Measurements from ENCODE around the gene RNF141.

The RNF141 gene

DNA sequence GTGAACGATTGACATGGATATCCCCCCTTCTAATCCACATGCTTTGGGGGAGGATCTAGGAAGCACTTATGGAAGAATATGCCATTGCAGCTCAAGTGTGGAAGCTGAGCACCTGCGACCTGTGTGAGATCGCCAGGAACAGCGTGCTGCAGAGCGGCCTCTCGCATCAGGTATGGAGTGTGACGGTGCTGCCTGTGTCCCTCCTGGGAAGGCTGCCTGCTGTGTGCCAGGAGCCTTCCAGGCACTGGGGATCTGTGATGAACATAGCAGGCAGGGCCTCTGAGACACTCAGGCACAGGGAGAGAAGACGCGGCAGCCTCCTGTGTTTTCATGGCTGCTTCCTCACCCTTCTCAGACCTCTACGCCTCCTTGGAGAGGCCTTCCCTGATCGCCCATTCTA lies 36.5 kb downstream of the RNF141 start:
- TF ChIP-seq ZFX (IDR thresholded peaks at IDR 0.05; ENCODE audit: borderline replicate concordance) = no peak
- TF ChIP-seq, protein P1, sequence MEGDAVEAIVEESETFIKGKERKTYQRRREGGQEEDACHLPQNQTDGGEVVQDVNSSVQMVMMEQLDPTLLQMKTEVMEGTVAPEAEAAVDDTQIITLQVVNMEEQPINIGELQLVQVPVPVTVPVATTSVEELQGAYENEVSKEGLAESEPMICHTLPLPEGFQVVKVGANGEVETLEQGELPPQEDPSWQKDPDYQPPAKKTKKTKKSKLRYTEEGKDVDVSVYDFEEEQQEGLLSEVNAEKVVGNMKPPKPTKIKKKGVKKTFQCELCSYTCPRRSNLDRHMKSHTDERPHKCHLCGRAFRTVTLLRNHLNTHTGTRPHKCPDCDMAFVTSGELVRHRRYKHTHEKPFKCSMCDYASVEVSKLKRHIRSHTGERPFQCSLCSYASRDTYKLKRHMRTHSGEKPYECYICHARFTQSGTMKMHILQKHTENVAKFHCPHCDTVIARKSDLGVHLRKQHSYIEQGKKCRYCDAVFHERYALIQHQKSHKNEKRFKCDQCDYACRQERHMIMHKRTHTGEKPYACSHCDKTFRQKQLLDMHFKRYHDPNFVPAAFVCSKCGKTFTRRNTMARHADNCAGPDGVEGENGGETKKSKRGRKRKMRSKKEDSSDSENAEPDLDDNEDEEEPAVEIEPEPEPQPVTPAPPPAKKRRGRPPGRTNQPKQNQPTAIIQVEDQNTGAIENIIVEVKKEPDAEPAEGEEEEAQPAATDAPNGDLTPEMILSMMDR (IDR thresholded peaks at IDR 0.05) = no peak
- H3K27ac ChIP-seq = no peak overlapping the region

DNA sequence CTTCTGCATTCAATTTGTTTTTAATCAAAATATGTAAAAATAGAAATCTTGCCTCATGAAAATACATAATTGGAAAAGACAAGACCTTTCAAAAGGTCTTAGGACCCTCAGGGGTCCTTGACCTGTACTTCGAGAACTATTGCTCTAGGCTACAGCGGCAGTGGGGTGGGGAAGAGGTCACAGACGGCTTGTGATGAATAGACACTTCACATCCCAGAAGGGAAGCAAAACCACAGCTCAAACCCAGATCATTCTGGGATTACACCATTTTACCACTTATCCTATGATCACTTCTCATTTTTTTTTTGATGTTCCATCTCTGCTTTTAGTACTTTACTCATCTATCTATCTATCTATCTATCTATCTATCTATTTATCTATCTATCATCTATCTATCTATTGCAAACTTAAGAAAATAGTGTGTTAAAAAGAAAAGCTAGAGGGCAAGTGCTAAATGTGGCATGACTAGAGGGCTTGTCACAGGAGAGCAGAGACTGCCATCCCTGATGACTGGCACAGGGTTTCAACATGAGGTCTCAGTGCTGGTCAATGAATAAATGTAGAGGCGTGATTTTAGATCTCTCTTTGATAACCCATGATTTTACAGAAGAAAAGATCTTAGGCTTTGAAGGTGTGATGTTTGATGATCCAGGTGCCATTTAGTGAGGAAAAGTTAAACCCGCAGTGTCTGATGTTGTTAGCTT lies 37.1 kb downstream of the RNF141 start:
- TF ChIP-seq, protein P1 (IDR thresholded peaks at IDR 0.05) = no peak
- TF ChIP-seq ZFX (IDR thresholded peaks at IDR 0.05; ENCODE audit: borderline replicate concordance) = no peak
- no peak overlapping the region for H3K27ac ChIP-seq

DNA sequence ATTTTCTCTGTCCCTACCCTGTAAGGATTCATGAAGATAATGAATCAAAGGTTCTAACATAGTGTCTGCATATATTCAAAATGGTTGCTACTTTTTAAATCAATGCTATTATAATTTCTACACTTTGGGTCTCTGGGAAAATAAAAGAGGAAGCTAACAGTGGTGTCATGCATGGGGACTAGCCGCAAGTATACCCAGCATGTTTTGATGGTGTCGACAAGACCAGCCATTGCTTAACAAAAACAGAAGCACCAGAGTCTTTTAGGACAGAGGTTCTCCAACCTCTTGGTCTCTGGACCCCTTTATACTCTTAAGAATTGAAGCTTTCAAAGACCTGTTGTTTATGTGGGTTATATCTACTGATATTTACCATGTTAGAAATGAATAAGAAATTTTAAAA lies 37.8 kb downstream of the RNF141 start:
- no peak for TF ChIP-seq ZFX (IDR thresholded peaks at IDR 0.05; ENCODE audit: borderline replicate concordance)
- TF ChIP-seq, protein P1 (IDR thresholded peaks at IDR 0.05) = no peak
- no peak overlapping the region for H3K27ac ChIP-seq

DNA sequence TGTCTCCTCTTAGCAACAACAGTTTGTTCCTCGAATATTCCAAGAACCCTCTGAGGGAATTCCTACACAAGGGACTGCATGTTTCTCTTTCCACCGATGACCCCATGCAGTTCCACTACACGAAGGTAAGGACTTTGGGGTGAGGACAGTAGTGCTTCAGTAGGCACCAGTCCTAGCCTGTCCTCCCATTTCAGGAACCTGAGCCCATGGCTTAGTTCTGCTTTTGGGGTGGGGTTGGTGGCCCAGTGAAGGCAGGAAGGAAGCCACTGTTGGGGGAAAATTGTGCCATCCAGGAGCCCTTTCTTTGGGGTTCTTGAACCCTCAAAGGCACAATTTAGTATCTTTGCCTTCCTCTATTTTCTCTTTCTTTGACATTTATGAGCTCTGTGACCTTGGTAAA lies 38.2 kb downstream of the RNF141 start:
- TF ChIP-seq ZFX (IDR thresholded peaks at IDR 0.05; ENCODE audit: borderline replicate concordance) = no peak
- TF ChIP-seq, protein P1 (IDR thresholded peaks at IDR 0.05) = no peak
- no peak overlapping the region for H3K27ac ChIP-seq

DNA sequence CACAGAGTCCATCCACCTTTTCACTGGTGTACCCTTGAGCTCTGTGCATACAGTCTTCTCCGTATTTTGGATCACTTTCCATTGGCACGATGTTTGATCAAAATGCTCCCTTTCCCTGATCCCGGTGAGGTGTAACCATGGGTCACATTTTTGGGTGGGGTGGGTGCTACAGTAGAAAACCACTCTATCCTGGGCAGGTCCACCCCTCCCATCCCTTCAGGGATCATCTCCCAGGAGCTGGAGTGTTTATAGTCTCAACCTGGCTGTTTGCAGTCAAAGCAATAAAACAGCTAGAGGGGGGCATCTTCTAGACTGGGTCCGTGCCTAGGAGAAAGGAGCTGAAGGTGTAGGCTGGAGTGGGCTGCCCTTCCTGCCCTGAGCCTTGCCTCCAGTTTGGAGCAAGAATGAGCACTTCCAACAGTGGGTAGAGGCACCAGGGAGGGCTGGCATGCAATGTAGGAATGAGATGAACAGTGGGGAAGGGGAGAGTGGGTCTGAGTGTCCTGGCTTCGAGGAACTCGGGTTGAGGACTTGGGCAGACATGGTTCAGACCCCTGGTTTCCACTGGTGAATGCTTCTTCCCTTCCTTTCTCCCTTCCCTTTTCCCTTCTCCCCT lies 38.8 kb downstream of the RNF141 start:
- H3K27ac ChIP-seq = no peak overlapping the region
- TF ChIP-seq, protein P1 (IDR thresholded peaks at IDR 0.05) = no peak
- TF ChIP-seq ZFX (IDR thresholded peaks at IDR 0.05; ENCODE audit: borderline replicate concordance) = no peak

DNA sequence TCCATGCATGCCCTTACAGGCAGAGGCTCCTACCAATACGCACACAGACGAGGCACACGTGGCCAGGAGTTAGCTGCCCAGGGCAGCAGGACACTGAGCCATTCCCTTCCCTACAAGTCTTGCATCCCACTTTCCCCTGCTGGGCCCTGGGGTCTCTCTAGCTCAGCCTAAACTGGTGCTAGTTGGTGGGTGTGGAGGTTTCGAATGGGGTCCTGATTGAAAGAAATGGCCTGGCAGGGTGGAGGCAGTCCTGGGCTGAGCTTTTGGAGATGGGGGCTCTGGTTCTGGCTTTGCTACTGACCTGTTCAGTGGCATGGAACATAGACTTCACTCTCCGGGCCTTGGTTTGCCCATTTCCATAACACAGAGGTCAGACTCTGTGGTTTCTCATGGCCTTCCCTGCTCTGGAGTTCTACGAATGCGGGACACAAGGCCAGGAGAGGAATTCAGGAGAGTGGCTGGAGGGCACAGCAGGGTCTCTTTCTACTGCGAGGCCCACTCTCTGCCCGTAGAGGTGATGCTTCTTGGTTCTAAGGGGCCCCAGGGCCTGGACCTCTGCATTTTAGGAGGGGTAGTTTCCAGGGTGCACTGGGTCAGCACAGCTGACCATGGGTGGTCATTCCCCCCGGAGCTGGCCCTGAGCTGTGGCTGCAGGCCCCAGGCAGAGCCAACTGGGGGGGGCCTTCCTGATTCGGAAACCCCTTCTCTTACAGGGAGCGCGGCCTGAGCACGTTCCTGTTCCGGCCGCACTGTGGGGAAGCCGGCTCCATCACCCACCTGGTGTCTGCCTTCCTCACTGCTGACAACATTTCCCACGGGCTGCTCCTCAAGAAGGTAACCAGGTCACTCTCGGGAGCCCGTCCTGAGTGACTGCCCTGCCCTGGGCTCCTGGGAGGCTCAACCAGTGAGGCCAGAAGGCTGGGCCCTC lies 40.0 kb downstream of the RNF141 start:
- TF ChIP-seq, protein P1 (IDR thresholded peaks at IDR 0.05) = no peak
- no peak for TF ChIP-seq ZFX (IDR thresholded peaks at IDR 0.05; ENCODE audit: borderline replicate concordance)
- no peak overlapping the region for H3K27ac ChIP-seq
